HG03520 (cell line): ENCODE data around the gene TEX22.

Source experiments
- ATAC-seq: cut with Tn5 transposase; IDR thresholded peaks from one replicate; pipeline ENCODE4 v1.9.1; 2021; ENCODE audit warnings: mild to moderate bottlenecking, moderate library complexity; ENCODE audit not compliant: unreplicated experiment

TEX22 gene

GRCh38 chr14:105366386-105367074 lies 31.8 kb upstream of the TEX22 start:
- no peak for ATAC-seq

DNA sequence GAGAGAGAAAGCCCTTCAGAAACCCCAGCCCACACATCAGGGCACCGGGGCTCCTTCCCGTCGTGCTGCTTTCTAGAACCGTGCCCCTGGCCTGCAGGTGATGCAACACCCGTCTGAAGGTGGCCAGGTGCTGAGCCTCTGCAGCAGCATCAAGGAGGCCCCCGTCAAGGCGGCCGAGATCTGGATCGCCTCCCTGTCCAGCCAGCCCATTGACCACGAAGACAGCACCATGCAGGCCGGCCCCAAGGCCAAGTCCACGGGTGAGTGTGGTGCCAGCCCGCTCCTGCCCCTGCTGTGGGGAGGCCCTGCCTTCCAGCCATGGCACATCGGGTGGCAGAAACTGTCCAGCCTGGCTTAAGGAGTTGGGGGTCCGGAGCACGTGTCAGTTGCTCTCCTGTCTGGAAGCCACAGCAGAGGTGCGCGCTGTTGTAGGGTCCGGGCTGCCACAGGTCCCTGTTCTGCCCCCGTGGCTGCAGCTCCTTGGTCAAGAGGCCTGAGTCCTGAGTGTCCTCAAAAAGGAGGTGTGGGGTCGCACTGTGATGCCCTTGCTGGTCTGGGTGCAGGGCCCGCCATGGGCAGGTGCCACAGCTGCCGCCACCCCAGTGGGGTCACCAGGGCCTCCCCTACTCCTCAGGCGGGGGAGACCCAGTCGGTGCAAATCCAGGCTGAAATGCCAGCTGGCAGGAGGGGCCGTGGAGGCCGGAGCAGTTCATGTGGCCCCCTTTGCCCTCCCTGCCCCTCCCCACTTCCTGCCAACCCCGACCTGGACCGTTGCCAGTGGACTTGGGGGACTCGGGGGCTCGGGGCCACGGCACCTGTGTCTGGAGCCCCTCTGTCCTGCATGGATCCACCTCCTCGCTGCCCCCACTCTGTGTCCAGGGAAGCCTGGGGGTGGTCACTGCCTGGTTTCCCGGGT lies 31.0 kb upstream of the TEX22 start:
- no peak for ATAC-seq

GRCh38 chr14:105368032-105368417 lies 30.3 kb upstream of the TEX22 start:
- no peak for ATAC-seq

GRCh38 chr14:105368426-105368825 lies 29.9 kb upstream of the TEX22 start:
- no peak for ATAC-seq

DNA sequence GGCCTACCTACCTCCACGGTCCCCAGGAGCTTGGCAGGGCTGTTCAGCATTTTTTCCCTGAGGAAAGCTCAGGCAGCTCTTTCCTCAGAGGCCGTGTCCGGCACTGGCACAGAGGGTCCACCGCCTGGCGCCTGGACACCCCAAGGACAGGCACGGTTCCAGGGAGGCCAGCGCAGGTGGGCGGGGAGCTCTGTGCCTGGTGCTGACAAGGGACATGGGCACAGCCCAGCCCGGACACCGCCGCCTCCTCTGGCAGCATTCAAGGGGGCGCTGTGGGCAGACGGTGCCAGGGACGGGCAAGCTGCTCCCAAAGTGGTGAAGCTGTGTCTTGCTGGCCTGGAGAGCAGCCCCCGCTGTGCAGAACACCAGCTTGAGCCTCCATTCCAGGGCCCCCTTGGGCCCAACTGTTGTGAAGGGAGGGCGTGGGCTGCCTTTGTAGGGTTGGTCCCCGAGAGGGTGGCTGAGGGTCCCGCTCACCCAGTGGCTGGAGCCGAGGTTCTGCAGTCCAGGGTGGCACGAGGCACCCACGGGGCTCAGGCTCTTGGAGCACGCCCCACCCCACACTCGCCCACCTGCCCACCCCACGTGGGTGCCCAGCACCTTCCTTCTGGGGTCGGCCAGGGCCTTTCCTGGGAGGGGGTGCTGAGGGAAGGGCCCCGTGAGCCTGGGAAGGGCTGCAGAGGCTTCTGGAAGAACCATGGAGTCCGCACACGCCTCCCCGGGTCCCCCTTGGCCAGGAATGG lies 29.3 kb upstream of the TEX22 start:
- no peak for ATAC-seq

DNA sequence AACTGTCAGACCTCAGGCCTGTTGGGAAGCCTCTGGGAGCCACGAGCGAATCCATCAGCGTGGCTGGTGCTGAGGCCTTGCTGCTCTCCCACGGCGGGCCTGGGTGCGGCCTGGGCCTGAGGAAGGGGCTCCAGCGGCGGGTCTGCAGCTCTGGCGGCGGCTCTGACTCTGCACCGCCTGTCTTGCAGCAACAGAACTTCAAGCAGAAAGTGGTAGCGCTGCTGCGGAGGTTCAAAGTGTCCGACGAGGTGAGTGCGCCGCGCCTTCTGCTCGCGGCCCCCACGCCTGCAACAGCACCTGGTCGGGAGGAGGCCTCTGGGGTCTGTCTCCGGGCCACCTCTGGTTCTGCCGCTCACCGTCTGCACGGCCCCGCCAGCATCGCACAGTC lies 28.7 kb upstream of the TEX22 start:
- ATAC-seq = no peak

- no peak for ATAC-seq
Observed at GRCh38 chr14:105374389-105374788, 23.9 kb upstream of the TEX22 start.

DNA sequence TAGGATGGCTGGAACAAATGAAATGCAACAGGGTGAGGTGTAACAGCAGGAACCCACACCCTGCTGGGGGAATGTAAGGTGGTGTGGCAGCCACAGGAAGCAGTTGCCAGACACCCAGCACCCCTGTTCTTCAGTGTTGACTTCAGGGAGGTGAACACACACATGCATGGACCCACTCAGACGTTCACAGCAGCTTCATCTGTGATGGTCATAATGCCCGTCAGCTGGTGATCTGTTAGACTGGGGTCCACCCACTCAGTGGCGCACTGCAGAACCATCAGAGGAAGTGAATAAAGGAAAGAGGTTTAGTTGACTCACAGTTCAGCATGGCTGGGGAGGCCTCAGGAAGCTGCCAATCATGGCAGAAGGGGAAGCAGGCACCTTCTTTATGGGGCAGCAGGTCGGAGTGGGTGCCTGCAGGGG lies 22.7 kb upstream of the TEX22 start:
- no peak for ATAC-seq

GRCh38 chr14:105376521-105377440 lies 21.6 kb upstream of the TEX22 start:
- no peak for ATAC-seq

DNA sequence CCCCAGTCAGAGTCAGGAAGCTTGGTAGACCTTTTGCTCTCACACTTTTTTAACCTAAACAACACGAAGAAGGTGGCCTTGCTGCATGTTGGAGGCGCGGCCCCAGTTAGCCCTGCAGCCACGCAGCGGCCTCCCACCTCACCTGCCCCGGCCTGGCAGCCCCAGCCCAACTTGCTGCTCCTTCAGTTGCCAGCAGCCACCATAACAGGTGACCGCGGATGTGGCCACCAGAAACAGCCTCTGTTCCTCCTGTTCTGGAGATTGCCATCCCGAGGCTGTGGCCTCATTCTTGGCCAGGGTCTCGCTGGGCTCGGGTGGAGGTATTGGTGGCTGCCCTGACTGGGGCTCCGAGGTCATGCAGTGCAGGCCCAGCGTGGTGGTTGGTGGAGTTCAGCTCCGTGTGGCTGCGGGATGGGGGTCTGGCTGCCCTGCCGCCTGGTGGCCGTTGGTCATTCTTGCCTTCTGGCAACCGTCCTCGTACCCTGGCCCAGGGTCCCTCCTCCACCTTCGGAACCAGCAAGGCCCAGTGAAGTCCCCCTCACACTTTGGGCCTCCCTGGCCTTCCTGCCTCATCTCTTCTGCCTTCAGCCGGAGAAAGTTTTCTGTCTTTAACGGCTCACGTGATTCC lies 20.7 kb upstream of the TEX22 start:
- ATAC-seq = no peak

- no peak for ATAC-seq
Observed at GRCh38 chr14:105378199-105378598, 20.1 kb upstream of the TEX22 start.

DNA sequence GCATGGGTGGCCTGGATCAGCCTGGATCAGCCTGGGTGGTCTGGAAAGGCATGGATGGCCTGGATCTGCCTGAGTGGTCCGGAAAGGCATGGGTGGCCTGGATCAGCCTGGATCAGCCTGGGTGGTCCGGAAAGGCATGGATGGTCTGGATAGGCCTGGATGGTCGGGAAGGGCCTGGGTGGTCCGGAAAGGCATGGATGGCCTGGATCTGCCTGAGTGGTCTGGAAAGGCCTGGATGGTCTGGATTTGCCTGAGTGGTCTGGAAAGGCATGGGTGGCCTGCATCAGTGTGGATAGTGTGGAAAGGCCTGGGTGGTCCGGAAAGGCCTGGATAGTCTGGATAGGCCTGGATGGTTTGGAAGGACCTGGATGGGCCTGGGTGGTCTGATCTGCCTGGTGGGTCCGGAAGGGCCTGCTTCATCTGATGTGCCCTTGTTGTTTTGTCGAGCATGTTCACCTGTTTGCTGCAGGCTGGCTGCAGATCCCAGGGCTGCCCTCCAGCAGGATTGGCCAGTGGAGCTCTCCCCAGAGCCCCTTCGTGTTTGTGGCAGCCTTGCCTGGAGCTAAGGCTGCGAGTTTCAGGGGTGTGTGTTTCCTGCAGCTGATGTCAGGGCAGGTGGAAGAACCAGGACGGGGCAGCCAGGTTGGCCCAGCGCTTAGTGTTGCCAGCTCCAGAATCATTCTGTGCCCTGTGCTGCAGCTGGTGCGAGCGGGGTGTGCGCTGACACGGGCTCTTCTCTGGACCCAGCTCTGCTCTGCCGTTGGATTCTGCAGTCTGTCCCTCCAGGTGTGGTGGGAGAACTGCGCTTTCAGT lies 19.3 kb upstream of the TEX22 start:
- no peak for ATAC-seq

GRCh38 chr14:105379946-105380345 lies 18.4 kb upstream of the TEX22 start:
- ATAC-seq = no peak

- no peak for ATAC-seq
Observed at GRCh38 chr14:105380756-105381155, 17.6 kb upstream of the TEX22 start.

GRCh38 chr14:105381446-105382342 lies 16.6 kb upstream of the TEX22 start:
- ATAC-seq = no peak

DNA sequence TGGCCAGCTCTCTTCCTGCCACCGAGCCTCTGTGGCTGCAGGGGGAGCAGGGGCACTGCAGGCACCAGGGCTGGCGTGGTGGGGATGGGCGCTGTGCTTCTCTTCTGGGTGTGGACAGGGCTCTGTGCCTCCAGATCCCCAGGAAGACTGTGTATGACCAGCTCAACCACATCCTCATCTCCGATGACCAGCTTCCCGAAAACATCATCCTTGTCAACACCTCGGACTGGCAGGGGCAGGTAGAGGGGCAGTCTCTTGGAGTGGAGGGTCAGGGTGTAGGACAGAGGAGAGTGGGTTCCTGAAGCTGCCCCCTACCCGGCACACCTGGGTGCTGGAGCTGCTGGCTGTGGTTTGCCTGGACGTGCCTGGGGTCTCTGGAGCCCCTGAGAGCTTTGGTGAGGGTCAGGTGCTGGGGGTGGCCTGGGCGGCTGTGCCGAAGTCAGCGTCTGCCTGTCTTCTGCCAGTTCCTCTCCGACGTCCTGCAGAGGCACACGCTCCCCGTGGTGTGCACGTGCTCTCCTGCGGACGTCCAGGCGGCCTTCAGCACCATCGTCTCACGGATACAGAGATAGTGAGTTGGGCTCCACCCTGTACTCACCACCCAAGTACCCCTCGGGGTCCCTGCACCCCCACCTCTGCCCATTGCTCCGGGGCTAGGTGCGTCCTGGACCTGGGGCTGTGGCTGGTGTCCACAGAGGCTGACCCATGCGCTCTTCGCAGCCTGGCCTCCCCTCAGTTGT lies 15.8 kb upstream of the TEX22 start:
- ATAC-seq = no peak

DNA sequence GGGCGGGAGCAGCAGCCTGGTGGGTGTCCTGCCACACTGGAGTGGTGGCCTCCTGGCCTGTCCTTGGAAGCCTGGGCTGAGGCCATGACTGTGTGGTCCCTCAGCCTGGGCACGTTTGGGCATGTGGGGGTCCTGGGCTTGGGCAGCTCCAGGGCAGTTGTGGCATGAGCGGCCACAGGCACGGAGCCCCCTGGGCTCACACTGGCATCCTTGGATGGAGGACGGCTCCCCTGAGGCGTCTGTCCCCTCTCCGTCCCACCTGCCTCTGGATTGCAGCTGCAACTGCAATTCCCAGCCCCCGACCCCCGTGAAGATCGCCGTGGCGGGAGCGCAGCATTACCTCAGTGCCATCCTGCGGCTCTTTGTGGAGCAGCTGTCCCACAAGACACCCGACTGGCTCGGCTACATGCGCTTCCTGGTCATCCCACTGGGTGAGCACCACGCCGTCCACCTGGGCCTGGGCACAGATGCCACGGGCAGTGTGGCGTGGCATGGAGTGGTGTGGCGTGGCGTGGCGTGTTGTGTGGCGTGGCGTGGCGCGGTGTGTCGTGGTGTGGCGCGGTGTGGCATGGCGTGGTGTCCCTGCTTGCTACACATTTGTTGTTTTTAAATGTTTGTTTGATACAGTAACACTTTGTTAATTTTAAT lies 15.1 kb upstream of the TEX22 start:
- ATAC-seq = no peak
